Measurements from ENCODE around the gene MMAB.
A peak's percentile ranks its signal among the peaks of the same experiment; 100 is the strongest.

MMAB gene

DNA sequence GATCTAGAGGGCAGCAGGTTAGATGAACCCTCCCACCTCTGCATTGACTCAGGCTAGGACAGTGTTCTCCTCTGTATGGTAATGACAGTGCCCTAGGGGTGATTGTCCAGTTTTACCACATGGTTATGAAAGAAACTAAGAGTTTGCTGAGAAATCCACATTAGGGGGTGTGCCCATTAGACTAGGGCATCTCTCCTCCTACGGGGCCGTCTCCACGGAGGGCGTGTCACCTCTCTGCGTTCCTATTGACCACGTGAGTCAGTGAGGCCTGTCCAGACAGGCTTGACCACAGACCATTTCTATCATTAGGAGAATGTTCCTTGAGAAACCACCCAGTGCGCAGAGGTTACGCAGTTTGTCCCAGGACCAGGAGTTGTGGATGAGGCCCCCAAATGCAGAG, 8.6 kb upstream of the MMAB start:
- no peak for DNase-seq

DNA sequence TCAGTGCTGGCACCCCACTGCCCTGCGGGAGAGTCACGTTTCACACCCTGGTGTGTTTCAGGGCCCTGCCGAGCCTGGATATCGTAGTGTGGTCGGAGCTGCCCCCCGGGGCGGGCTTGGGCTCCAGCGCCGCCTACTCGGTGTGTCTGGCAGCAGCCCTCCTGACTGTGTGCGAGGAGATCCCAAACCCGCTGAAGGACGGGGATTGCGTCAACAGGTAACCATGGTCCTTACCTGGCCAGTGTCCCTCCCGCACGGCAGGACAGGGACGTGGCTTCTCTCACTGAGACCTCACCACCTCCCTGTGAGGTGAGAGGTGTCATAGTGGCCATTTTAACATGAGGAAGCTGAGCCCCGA, 8.0 kb upstream of the MMAB start:
- DNase-seq, result no peak

GRCh38 chr12:109580684-109581333, 7.5 kb upstream of the MMAB start:
- DNase-seq, result peak; percentile 32

GRCh38 chr12:109580272-109580671, 7.0 kb upstream of the MMAB start:
- DNase-seq, result no peak

GRCh38 chr12:109579639-109580038, 6.3 kb upstream of the MMAB start:
- no peak for DNase-seq

GRCh38 chr12:109578330-109578927, 5.1 kb upstream of the MMAB start:
- DNase-seq, result no peak

GRCh38 chr12:109577311-109577710, 4.0 kb upstream of the MMAB start:
- no peak for DNase-seq

DNA sequence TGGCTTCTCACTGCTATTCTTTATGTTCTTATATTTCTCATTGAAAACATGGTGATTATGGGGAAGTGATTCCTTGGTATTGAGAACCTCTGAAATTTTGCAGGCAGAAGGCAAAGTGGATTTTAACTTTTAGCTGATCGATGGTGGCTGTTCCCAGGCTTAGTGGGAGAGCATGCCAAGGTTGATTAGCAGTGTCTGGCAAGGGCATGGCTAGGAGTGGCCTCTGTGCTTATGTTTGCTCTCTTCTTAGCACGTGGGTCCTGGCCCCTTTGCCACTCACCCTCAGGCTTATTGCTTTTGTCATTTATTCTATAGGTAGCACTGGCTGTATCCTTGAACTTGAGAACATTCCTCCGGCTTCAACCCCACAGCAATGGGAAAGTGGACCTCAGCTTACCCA, 2.4 kb upstream of the MMAB start:
- no peak for DNase-seq

- DNase-seq, result no peak
Observed at GRCh38 chr12:109573914-109574244, 575 bp upstream of the MMAB start.

DNA sequence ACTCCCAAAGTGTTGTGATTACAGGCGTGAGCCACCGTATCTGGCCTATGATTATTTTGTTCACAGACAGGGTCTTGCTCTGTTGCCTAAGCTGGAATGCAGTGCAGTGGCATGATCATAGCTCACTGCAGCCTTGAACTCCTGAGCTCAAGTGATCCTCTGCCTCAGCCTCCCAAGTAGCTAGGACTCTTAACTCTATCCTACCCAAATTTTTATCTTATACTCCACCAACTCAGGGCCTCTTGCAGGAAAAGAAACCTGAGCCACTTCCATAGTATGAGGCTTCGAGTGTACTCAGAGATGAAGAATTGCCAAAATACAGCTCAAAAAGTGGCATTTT, 828 bp downstream of the MMAB start:
- DNase-seq, result no peak

GRCh38 chr12:109571773-109572505, 1.4 kb downstream of the MMAB start:
- no peak for DNase-seq

- DNase-seq, result no peak
Observed at GRCh38 chr12:109568486-109568885, 4.8 kb downstream of the MMAB start.

DNA sequence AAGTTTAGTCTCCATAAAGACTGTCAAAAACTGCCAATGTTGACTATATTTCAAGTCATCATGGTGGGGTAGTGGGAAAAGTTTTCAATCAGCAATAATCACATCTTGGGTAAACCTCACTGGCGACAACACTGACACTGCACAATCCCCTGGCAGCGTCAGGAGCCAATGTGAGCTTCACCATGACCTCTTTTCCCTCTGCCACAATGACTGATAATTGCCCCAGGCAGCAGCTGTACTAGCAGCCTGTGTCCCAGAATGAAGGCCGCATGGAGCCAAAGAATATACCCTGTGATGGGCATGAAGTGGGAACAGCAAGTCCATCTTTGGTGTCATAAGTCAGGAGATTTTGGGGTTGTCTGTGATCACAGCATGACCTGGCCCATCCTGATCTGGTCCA, 5.3 kb downstream of the MMAB start:
- no peak for DNase-seq

DNA sequence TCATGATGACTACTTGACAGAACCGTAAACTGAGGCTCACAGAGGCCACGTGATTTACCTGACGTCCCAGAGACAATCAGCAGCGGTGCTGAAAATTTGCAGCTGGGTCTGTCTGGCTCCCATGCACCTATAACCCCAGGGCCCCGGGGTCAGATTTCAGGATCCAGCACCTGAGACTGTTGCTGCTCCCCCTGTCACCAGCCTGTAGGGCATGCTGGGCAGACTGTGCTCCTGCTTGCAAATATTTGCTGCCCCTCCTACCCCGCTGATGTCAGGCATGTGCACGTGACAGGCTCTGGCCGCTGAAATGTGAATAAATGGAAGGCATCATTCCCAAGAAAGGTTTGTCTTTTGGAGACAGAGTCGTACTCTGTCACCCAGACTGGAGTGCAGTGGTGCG, 6.0 kb downstream of the MMAB start:
- DNase-seq, result no peak

DNA sequence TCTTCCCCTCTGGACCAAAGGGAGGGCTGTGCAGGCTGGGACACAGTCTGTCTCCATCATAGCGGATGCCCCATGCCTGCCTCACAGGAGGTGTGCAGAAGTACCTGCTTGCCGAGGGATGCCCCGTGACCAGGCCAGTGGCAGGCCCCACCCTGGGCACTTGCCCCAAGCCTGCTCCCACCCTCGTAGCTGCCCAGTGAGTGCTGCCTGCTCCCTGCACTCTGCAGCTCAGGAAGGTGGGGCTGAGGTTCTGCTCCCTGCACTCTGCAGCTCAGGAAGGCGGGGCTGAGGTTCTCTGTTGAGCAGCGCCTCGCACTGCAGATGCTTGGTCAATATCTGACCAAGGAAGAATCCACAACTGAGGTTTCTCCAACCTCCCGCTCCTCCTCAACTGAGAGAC, 6.9 kb downstream of the MMAB start:
- no peak for DNase-seq

DNA sequence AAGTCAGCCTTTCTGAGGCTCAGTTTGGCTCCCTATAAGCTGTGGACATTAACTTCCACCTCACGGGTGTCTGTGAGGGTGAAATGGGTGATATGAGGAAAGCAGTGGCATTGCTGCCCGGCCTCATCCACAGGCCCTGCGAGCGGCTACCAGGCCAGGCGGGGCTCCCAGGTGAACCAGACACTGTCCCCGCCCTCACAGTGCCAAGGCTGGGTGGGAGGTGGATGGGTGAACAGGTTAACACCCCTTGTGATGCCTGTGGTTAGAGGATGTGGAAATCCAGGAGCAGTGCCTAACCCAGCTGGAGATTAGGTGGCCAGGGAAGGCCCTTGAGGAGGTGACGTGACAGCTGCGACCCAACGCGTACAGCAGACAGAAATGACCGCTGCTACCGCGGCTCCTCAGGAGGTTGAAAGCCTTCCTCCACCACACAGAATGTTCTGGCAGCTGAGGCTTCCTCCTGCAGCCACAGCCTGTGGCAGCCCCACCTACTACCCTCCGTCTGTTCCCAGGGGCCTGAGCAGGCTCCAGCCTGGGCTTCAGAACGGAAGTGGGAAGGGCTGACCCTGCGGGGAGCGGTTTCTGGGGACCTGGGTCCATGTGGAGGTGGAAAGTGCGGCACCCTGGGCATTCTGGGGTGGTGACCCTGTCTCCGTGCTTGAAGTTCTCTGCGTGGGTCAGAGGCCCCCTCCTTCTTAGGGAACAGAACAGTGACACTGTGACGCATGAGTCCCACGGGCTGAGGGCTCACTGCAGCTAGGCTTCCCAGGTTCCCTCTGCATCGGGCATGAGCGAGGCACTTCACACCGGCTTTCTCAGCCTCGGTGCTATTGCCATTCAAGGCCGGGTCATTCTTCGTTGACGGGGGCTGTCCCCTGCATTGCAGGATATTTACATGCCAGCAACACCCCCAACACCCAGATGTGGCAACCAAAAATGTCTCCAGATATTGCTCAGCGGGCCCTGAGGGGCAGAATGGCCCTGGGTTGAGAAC, 9.7 kb downstream of the MMAB start:
- no peak for DNase-seq

- no peak for DNase-seq
Observed at GRCh38 chr12:109562871-109563270, 10.4 kb downstream of the MMAB start.

GRCh38 chr12:109561711-109562030, 11.6 kb downstream of the MMAB start:
- no peak for DNase-seq

- DNase-seq, result no peak
Observed at GRCh38 chr12:109560867-109561710, 12.2 kb downstream of the MMAB start.

DNA sequence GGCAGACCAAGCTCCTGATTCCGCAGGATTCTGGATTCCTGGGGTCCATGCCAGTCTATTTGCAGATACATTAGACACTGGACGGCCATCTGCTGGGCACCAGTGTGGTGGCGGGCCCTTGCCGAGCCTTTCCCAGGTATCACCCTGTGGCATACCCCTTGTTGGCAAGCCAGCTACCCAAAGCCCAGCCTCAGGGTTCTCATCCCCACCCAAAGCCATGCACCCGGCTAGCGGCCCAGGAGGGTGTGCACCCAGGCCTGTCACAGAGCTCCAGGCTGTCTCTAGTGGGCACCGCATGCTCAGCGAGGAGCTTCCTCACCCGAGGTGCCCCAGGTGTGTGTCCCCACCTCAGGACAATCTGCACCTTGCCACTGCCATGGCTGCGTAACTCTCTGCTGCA, 13.7 kb downstream of the MMAB start:
- no peak for DNase-seq

GRCh38 chr12:109559200-109559505, 14.2 kb downstream of the MMAB start:
- DNase-seq, result no peak

GRCh38 chr12:109558374-109559199, 14.7 kb downstream of the MMAB start:
- DNase-seq, result no peak
